Activated T-cell treated with anti-CD3 and anti-CD28 coated beads for 24 hours (primary cell): Measurements from ENCODE around the gene SLPI.
A peak's percentile ranks its signal among the peaks of the same experiment; 100 is the strongest.

Experiments
- DNase-seq: peaks from one replicate; pipeline ENCODE4 v3.0.0-alpha.2; 2020; ENCODE audit warnings: low read depth

SLPI gene, protein sequence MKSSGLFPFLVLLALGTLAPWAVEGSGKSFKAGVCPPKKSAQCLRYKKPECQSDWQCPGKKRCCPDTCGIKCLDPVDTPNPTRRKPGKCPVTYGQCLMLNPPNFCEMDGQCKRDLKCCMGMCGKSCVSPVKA

DNA sequence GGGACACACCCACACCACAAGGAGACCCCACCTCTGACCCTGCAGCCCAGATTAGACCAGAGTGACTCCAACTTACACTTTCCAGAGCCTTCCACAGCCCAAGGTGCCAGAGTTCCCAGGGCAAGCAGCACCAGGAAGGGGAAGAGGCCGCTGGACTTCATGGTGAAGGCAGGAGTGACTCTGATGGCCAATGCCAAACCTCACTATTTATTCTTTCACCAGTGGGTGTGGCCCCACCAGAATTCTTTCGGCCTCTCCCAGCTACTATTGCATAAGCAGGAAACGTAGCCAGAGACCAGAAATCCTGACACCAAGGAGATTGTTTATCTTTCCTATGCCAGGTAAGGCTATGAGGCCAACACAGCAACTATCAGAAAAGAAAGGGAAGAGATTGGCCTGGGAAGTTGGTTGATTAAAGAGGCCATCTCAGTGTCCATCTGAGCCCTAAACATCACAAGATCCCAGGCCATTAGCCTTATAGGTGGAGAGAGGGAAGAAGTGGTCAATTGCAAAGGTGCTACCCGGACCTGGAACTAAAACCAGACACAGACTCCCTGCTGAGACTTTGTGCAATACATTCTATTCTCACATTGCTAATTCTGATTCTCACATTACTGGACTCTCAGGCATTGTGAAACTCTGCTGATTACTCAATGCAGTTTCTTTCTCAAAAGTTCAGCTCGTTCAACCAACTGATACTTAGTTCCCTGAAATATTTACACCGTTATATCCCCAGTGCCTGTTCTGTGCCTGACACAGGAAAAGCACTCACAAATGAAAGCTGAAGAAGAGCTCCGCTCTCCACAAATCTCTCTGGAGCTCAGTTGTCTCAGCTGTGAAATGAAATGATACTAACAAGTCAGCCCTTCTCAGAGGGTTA is at the start of gene SLPI:
Gene SLPI, minus strand, starts transcription at position 182 of the 880 bp plus-strand sequence. Its CDS starts 21 bp downstream, at position 161.
- no peak for DNase-seq

DNA sequence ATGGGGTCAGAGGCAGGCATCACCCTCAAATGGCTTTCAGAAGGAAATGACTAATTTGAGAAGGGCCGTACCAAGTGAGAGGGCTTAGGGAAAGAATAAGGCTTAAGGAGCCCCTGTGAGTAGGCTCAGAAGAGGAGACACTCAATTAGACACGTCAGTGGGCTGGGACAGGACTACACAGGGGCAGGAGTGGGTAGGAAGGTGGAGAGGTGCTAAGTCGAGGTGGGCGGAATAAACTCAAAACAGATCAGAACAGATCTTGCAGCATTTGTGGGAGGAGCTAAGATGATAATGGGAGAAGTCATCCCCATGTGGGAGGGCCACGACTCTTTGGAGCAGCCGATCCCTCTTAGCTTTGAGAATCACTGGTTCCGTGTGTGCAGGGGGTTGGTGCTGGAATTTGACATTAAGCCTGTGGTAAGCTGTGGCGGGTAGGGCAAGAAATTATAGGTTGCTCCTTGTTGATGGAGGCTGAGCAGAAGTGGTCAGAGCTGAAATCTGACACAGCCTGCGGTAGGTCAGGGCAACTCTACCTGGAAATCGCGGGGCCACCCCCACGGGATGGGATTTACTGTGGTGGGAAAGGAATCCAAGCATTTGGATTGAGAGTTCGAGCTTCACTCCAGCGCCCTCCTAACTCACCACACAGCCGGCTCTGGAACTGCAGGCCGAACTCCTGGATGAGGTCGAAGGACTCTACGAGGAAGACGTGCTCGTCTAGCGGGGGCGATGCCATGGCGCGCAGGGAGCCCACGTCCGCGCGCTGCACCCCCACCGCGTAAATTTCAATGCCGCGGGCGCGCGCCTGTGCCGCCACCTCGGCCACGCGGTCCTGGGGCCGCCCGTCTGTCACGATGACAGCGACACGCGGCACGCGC is 49.5 kb upstream of the SLPI start:
- no peak for DNase-seq

DNA sequence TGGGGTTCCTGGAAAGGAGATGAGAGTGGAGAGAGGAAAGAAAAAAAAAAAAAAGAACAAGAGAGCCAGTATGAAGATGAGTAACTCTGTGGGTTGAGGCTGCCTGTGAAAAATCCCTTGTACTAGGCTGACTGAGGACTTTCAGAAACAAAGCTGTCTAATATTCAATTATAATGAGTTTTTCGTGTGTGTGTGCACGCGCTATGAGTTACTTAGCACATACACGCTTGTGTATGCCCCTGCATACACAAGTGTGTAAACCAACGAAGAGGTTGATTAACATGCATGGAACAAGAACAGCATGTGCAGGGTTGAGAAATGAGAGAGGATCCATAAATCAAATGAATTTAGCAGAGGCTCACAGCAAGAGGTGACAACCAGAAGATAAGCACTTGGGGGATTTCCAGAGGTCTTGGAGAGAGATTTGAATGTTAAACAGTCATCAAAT is 47.5 kb upstream of the SLPI start:
- no peak for DNase-seq

DNA sequence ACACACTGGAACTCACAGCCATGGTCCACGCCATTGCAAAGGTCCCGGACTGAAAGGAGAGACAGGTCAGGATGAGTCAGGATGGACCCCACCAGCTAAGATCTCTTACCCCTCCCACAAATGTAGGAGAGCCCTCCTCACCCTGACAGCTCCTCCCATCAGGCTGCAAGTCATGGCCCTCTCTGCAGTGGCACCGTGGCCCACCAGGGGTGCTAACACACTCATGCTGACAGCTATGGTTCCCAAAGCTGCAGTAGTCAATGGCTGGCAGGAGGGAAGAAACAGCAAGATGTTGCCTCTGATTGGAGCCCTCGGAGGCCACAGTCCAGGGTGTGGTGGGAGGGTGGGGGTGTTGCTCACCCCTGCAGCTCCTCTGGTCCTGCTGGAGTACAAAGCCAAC is 46.6 kb upstream of the SLPI start:
- no peak for DNase-seq

DNA sequence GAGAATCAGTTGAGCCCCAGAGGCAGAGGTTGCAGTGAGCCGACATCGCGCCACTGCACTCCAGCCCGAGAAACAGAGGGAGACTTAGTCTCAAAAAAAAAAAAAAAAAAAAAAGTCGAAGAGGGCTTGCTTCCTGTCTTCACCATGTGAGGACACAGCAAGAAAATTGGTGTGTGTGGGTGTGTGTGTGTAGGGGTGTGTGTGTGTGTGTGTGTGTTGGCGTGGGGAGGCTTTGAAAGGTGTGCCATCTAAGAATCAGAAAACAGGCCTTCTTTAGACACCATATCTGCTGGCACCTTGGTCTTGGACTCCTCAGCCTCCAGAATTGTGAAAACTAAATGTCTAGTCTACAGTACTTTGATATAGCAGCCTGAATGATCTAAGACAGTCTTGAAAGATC is 45.4 kb upstream of the SLPI start:
- no peak for DNase-seq

DNA sequence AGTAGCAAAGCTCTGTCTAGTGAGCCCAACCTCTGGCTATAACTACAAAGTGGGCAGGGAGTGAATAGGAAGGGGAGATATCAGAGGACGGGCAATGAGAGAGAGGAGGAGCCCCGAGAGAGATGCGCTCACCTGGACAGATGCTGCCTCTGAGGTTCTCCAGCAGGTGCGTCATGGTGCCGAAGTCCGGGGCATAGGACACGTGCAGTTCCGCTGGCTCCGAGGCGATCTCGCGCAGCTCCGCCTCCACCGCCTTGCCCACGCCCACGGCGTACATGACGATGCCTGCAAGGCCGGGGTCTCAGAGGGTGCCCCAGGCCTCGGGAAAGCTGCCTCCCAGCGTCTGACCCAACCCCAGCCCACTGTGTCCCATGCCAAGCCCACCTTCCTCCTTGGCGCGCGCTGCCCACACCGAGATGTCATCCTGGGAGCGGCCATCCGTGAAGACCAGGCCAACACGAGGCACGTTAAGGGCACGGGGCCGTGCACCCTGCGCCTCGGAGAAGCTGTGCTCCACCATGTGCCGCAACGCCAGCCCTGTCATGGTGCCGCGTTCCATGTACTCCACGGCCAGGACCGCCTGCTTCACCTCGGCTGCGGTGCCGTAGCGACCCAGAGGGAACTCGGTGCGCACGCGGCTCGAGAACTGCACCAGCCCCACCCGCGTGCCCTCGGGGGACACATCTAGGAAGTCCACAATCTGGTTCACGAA is 43.6 kb upstream of the SLPI start:
- DNase-seq = no peak

DNA sequence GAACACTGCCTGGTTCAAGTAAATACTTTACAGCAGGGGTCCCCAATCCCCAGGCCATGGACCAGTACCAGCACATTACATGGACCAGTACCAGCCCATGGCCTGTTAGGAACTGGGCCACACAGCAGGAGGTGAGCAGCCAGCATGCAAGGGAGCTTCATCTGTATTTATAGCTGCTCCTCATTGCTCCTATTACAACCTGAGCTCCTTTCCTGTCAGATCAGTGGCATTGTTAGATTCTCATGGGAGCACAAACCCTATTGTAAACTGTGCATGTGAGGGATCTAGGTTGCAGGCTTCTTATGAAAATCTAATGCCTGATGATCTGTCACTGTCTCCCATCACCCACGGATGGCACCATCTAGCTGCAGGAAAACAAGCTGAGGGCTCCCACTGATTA is 40.3 kb upstream of the SLPI start:
- DNase-seq = no peak

DNA sequence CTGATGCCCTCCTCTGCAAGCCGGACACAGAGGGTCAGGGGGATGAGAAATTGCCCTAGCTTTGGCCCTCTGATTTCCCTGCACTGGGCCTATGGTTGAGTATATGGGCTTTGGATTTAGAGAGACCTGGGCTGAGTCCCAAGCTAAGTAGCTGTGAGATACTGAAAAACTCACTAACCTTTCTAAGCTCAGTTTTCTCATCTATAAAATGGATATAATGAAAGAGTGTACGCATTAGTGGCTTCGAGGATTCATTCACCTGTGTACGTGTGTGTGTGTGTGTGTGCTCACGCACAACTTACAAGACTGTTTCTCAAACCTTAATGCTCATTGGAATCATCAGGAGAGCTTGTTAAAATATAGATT is 39.6 kb upstream of the SLPI start:
- DNase-seq = no peak

DNA sequence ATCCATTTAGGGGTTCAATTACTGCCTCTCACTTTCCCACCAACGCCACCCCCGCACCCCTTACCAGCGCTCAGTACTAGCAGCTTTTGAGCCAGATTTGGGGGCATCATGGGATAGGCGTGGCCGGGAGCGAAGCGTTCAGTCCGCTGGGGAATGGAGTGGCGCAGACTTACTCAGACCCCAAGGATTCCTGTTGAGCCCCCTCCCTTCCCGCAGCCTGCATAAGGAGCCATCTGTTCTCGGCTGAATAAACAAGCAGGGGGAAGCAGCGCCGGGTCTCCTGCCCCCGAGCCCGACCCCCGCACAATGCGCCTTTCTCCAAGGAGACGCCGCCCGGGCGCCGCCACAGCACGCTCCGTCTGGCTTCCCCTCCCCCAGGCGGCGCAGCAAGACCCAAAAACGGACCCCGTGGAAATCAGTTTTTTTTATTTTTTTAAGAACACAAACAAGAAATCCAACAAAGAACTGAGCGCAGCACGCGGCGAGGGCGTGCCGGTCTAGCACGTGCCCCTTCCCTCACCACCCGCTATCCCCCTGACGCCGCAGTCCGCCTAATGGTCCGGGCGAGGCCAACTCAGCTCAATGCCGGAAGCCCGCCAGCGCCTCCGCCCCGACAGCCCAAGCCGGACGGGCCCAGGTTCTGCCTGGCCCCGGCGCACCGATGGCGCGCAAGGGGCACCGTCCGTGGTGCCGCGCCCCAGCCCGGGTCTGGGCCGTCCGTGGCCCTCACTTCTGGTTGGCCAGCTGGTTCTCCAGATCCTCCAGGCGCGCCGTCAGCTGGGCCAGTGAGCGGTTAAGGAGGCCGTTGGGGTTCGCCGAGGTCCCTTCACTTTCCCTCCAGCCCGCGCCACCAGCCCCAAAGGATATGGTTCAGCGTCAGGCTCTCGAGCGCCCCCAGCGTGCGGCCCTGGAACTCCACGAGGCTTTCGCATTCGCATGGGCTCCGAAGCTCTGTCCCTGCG is 39.0 kb upstream of the SLPI start:
- peak; percentile 74 for DNase-seq

DNA sequence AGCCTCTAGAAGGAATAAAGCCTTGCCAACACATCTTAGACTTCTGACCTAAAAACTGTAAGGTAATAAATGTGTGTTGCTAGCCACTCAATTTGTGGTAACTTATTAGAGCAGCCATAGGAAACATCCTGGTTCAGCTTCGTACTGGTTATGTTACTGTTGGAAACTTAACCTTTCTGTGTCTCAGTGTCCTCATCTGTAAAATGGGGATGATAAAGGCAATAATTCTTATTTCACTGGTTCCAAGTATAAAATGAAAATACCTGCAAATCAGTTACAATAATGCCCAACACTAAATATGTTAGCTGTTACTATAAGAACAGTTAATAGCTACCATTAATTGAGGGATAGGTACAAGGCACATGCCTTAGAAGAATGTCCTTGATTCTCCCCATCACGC is 38.0 kb upstream of the SLPI start:
- no peak for DNase-seq

DNA sequence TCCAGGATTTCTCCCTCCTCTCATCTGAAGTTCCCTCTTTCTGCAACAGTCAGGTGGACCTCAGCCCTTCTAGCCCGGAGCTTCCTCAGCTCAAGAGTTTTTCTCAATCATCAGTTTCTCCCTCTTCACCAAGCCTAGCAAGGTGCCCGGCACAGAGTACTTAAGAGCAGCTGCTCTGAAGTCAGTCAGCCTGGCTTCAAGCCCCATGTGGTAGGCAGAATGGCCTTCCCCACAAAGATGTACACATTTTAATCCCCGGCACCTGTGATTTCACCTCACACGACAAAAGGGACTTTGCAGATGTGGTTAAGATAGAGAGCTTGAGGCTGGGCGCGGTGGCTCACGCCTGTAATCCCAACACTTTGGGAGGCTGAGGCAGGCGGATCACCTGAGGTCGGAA is 37.2 kb upstream of the SLPI start:
- DNase-seq = no peak

DNA sequence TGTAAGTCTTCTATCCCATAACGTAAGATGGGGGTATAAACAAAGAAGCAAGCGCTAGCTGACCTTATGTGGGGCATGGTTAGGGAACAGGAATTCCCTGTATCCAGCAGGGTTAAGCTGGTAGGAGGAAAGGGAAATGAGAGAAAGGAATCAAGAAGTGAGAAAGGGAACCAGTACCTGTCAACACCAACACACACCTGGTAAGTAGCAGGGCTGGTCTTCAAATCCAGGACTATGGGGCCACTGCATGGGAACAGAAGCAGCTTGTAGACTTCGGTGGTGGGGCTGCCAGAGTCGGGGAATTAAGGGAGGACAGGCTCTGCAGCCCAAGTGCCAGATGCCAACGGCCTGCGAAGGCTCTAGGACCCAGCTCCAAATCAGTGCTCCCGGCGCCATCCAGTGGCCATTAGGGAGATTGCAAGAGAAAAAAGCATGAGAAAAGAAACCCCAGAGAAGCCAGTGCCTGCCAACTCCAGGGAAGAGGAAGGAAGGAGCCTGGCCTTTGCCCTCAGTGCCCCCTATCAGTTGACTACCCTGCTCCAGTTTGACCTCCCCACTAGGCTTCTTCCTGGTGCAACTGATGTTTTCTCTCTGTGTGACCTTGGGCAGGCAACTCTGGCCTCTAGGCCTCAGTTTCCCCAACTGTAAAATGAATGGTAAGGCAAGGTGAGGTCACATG is 36.5 kb upstream of the SLPI start:
- DNase-seq = peak; percentile 62

DNA sequence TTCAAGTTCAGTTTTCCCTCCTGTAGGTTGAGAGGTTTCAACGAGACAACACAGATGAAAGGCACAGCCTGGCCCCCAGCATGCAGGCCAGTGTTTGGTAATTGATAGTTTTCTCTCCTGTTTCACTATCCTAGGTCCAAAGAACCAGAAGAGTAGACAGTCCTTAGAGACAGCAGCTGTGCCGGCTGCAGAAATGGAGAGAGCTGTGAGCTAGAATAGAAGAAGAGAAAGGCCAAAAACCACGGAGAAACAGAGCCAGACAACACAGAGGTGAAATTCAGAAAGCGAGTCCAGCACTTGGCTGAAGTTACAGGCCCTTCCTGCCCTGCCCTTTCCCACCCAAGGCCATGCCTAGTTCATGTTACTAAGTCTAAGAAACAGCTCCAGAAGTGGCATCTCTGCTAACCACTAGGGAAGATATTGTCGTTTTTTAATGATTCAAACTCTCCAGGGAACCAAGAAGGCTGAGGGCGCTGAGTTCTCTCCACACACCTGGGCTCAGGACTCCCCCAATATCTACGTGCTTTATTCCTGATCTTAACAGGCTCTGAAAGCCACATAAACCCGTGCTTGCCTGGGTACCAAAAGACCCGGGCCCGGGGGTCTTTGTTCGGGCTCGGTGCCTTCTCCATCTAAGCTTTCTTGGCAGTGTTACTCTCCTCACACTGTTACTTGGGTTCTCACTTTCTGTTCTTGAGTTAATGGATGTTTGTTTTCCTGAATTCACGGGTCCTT is 35.7 kb upstream of the SLPI start:
- DNase-seq = no peak

DNA sequence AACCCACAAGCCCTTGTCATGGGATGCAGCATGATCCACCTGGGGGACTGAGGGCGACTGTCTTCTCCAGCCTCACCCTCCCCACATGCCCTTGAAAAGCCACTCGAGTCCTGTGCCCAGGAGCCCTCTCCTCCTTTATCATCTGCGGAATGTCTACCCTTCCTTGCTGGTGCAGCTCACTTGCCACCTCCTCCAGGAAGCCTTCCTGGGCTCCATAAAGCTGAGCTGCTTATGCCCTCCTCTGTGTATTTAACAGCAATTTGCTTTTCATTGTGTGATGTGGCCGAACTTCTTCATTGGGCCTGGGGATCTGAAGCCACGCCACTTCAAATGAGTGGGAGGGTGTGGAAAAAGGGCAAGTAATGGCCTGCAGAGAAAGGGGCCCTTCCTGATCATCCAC is 34.5 kb upstream of the SLPI start:
- DNase-seq = no peak

DNA sequence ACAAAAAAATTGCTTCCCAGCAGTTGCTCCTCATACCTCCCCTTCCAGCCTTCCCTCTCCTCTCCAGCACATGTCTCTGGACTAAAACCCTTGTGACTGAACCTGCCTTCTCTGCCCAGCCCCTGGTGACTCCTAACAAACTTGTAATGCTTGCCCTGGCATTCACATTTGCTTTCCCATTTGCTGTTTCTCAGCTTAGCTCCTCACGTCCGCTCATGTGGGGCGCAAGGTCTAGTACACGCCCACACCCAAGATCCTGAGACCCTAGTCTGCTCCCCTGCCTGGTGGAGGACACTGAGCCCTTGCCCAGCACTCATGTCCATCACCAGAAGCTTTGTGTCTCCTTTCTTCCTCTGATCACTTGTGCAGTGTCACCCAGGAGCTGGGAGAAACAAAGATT is 34.0 kb upstream of the SLPI start:
- no peak for DNase-seq

DNA sequence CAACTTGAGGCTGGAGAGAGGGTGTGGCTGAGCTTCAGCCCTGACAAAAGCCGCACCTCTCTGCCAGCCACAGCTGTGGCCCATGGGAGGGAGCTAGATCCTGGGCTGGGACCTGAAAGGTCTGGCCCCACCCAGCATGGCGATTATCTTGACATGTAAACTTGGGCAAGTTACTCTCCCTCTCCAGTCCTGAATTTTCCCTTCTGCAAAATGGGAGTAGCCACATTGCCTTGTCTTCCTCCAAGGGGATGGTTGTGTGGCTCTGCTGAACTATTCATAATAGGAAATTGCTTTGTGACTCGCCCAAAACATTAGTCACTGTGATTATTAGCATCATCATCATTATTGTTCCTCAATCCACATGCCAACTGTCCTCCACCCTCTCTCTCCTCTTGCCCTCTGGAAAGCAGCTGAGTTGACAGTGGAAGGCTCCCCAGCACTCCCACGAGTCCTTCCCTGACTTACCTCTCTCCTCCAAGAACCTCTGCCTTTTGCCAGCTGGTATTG is 29.2 kb upstream of the SLPI start:
- DNase-seq = no peak

DNA sequence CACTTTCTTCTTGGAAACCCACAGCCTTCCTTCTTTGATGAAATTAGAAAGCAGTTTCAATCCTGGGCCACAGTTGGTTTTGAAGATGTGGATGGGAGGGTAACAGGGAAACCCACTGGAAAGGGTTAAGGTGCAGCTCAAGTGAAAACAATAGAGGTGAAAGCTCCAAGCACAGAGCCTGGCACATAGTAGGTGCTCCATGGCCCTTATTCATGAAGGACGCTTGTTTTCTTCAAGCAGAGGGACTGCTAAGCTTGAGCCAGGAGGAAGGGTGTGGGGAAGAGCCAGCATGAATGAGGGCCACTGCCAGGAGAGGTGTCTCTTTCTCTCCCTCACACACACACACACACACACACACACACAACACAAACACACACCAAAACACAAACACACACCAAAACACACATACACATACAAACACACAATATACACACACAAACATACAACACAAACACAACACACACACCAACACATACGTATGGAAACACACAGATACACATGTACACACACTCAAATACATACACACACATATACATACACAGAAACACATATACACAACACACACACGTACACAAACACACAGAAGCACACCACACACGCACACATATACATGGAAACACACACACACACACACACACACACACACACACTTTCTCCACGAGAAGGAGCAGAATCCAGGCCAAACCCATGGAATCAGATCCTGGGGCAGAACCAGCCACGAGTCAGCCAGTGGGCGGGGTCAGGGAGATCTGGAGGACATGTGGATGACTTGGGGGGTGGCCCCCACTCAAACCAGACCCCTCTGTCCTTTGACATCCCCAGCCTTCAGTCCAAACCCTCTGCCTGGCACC is 28.6 kb upstream of the SLPI start:
- DNase-seq = no peak

DNA sequence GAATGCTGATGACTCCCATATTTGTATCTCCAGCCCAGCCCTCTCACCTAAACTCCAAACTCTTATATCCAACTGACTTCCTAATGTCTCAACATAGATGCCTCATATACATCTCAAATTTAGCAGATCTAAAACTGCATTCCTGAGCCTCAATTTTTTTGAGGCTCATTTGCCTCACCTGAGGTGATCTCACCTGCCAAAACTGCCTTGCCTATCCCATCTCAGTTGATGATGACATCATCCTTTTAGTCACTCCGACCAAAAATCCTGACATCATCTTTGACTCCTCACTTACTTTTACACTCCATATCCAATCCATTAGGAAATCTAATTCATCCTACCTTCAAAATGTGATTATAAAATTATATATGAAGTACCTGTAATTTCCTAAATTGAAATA is 25.6 kb upstream of the SLPI start:
- no peak for DNase-seq

DNA sequence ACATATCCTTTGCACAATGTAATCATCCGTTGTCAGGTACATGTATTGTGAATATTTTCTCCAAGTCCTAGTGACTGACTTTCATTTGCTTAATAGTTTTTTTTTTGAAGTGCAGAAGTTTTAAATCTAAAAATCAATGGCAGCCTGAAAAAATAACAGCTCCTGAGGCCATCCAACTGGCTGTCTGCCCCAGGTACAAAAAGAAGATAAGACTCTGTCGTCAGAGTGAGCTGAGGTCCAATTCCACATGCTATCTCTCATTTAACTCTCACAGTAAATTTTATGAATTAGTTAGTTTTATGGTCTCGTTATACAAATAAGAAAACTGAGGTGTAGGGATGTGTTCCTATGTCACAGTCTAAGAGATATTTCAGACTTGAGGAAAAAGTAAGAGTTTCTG is 21.0 kb upstream of the SLPI start:
- no peak for DNase-seq
